Body of pancreas (tissue), 4 donors: Measurements from ENCODE around the gene BTAF1.
"Not testable (repeated sequence)": the region's sequence is repeated elsewhere in the genome, so short reads cannot be mapped to it uniquely, and the experiment has no call there.

Experiments used
- CTCF ChIP-seq, 7 experiments: fragments of 450-650 bp in 4 of 7; fragments of 200-600 bp in 3 of 7; sonication (generic) in 3 of 7; IDR thresholded peaks; one replicate each; pipeline ENCODE4 v1.5.1; 2016 to 2019; ENCODE audit warnings: antibody characterized with exemption in 7 of 7
- POLR2A ChIP-seq, 3 donors: fragments of 450-650 bp; IDR thresholded peaks; one replicate each; pipeline ENCODE4 v1.6.1; 2016; ENCODE audit warnings: antibody characterized with exemption in 3 of 3, mild to moderate bottlenecking in 2 of 3

- TF ChIP-seq POLR2A, CTCF (IDR thresholded peaks at IDR 0.05): not testable (repeated sequence)
These were observed 29.3 kb upstream of the BTAF1 start for GRCh38 chr10:91894261-91894685.
